ENCODE results near the gene IFI27L2. TPM values are rescaled to one million over a fixed set of nuclear protein-coding genes. Genes with fewer than 3 reads are reported as not detected.

The IFI27L2 gene
- total and polyA plus RNA-seq, 4 donors = 1.7 to 7.2 (median 6.1) TPM

DNA sequence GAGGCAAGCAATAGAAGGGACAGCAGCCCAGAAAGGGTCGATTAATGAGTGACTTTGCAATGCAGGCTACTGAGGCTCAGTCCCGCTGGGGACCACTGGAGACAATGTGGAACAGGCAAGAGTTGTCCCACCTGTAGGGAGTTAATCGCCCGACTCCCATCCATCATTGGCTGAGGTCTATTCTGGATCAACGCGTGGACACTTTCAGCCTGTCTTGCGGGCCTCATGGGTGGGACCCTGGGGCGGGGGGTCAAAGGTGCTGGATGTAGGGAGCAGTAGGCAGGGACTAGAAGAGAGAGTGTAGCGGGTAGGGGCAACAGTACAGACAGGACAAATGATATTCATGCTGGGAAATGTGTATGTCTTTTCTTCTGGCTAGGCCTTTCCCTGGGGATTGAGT is 6.1 kb downstream of the IFI27L2 start:
- Histone ChIP-seq H3K4me3 (ENCODE audit: low read depth in 1 of 3, low read length in 3 of 3) (no peak overlapping the region), H3K36me3 (ENCODE audit: control insufficient read depth in 4 of 4, insufficient read depth in 3 of 4, low read depth in 1 of 4, low read length in 3 of 4) (no peaks in the 10 kb centered on the region), H3K27ac (ENCODE audit: low read depth in 1 of 2, low read length in 2 of 2) (no peak overlapping the region), H3K27me3 (ENCODE audit: control insufficient read depth in 4 of 4, insufficient read depth in 4 of 4, low read length in 3 of 4) (no peaks in the 10 kb centered on the region), H3K9ac (ENCODE audit: low read depth in 1 of 2, low read length in 2 of 2) (no peak overlapping the region), H3K4me1 (ENCODE audit: control insufficient read depth in 4 of 4, insufficient read depth in 4 of 4, low read length in 3 of 4) (no peaks in the 10 kb centered on the region), H3K9me3 (ENCODE audit: control insufficient read depth in 4 of 4, low read length in 3 of 4) (peaks cover 0 to 5% (median 0%) of the 10 kb centered on the region in 4 donors)
- WGBS = 92% methylated on average over 9 of the region's 9 CpGs
- DNase-seq (ENCODE audit: low spot score) = no peak
- TF ChIP-seq YY1 (IDR thresholded peaks at IDR 0.05) (no peak), NR2F2 (IDR thresholded peaks at IDR 0.05) (no peak), JUND (IDR thresholded peaks at IDR 0.05) (no peak), TAF1 (conservative IDR thresholded peaks at IDR 0.05) (no peak), RXRA (IDR thresholded peaks at IDR 0.05) (no peak), SP1 (IDR thresholded peaks at IDR 0.05) (no peak), RAD21 (IDR thresholded peaks at IDR 0.05) (no peak), GABPA (IDR thresholded peaks at IDR 0.05 in 1 of 2, conservative IDR thresholded peaks at IDR 0.05 in 1 of 2) (no peak), HNF4G (IDR thresholded peaks at IDR 0.05) (no peak)
- TF ChIP-seq, protein P1, sequence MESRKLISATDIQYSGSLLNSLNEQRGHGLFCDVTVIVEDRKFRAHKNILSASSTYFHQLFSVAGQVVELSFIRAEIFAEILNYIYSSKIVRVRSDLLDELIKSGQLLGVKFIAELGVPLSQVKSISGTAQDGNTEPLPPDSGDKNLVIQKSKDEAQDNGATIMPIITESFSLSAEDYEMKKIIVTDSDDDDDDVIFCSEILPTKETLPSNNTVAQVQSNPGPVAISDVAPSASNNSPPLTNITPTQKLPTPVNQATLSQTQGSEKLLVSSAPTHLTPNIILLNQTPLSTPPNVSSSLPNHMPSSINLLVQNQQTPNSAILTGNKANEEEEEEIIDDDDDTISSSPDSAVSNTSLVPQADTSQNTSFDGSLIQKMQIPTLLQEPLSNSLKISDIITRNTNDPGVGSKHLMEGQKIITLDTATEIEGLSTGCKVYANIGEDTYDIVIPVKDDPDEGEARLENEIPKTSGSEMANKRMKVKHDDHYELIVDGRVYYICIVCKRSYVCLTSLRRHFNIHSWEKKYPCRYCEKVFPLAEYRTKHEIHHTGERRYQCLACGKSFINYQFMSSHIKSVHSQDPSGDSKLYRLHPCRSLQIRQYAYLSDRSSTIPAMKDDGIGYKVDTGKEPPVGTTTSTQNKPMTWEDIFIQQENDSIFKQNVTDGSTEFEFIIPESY (IDR thresholded peaks at IDR 0.05) = no peak
- TF ChIP-seq, protein P2, sequence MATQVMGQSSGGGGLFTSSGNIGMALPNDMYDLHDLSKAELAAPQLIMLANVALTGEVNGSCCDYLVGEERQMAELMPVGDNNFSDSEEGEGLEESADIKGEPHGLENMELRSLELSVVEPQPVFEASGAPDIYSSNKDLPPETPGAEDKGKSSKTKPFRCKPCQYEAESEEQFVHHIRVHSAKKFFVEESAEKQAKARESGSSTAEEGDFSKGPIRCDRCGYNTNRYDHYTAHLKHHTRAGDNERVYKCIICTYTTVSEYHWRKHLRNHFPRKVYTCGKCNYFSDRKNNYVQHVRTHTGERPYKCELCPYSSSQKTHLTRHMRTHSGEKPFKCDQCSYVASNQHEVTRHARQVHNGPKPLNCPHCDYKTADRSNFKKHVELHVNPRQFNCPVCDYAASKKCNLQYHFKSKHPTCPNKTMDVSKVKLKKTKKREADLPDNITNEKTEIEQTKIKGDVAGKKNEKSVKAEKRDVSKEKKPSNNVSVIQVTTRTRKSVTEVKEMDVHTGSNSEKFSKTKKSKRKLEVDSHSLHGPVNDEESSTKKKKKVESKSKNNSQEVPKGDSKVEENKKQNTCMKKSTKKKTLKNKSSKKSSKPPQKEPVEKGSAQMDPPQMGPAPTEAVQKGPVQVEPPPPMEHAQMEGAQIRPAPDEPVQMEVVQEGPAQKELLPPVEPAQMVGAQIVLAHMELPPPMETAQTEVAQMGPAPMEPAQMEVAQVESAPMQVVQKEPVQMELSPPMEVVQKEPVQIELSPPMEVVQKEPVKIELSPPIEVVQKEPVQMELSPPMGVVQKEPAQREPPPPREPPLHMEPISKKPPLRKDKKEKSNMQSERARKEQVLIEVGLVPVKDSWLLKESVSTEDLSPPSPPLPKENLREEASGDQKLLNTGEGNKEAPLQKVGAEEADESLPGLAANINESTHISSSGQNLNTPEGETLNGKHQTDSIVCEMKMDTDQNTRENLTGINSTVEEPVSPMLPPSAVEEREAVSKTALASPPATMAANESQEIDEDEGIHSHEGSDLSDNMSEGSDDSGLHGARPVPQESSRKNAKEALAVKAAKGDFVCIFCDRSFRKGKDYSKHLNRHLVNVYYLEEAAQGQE (IDR thresholded peaks at IDR 0.05) = no peak
- TF ChIP-seq, protein P3, sequence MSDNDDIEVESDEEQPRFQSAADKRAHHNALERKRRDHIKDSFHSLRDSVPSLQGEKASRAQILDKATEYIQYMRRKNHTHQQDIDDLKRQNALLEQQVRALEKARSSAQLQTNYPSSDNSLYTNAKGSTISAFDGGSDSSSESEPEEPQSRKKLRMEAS (IDR thresholded peaks at IDR 0.05) = no peak
- TF ChIP-seq, protein P4, sequence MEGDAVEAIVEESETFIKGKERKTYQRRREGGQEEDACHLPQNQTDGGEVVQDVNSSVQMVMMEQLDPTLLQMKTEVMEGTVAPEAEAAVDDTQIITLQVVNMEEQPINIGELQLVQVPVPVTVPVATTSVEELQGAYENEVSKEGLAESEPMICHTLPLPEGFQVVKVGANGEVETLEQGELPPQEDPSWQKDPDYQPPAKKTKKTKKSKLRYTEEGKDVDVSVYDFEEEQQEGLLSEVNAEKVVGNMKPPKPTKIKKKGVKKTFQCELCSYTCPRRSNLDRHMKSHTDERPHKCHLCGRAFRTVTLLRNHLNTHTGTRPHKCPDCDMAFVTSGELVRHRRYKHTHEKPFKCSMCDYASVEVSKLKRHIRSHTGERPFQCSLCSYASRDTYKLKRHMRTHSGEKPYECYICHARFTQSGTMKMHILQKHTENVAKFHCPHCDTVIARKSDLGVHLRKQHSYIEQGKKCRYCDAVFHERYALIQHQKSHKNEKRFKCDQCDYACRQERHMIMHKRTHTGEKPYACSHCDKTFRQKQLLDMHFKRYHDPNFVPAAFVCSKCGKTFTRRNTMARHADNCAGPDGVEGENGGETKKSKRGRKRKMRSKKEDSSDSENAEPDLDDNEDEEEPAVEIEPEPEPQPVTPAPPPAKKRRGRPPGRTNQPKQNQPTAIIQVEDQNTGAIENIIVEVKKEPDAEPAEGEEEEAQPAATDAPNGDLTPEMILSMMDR (IDR thresholded peaks at IDR 0.05; ENCODE audit: low read depth, low read length, missing input control) = no peak

DNA sequence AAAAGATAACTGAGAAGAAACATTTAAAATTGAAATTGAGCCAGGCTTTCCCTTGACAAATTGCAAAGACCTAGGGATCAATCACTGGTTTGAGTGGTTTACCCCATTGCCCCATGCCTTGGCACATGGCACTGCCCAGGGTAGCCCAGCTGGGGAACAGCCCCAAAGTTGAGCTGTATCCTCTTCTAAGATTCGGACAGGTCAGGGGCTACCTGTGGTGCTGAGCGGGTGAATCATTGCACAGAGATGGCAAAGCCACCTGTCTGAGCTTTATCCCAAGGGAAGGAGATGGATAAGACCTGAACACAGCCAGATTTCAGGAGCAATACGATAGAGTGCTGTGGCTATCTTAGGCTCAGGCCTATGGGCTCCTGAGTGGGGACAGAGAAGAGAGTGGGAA is 7.0 kb downstream of the IFI27L2 start:
- H3K9ac ChIP-seq (ENCODE audit: low read depth in 1 of 2, low read length in 2 of 2) = no peak overlapping the region
- H3K36me3 ChIP-seq (ENCODE audit: control insufficient read depth in 4 of 4, insufficient read depth in 3 of 4, low read depth in 1 of 4, low read length in 3 of 4) = no peaks in the 10 kb centered on the region
- no peaks in the 10 kb centered on the region for H3K4me1 ChIP-seq (ENCODE audit: control insufficient read depth in 4 of 4, insufficient read depth in 4 of 4, low read length in 3 of 4)
- no peaks in the 10 kb centered on the region for H3K27me3 ChIP-seq (ENCODE audit: control insufficient read depth in 4 of 4, insufficient read depth in 4 of 4, low read length in 3 of 4)
- DNase-seq (ENCODE audit: low spot score) = no peak
- peaks cover 0 to 5% (median 0%) of the 10 kb centered on the region in 4 donors for H3K9me3 ChIP-seq (ENCODE audit: control insufficient read depth in 4 of 4, low read length in 3 of 4)
- H3K4me3 ChIP-seq (ENCODE audit: low read depth in 1 of 3, low read length in 3 of 3) = no peak overlapping the region
- 90% methylated on average over 3 of the region's 3 CpGs for WGBS
- H3K27ac ChIP-seq (ENCODE audit: low read depth in 1 of 2, low read length in 2 of 2) = no peak overlapping the region
- TF ChIP-seq, protein P4 (IDR thresholded peaks at IDR 0.05; ENCODE audit: low read depth, low read length, missing input control) = no peak
- TF ChIP-seq YY1 (IDR thresholded peaks at IDR 0.05) (no peak), FOXA2 (IDR thresholded peaks at IDR 0.05) (no peak), TAF1 (conservative IDR thresholded peaks at IDR 0.05) (no peak), SP1 (IDR thresholded peaks at IDR 0.05) (no peak), FOXA1 (IDR thresholded peaks at IDR 0.05) (no peak), RAD21 (IDR thresholded peaks at IDR 0.05) (no peak)
- TF ChIP-seq, protein P2 (IDR thresholded peaks at IDR 0.05) = no peak
- TF ChIP-seq, protein P1 (IDR thresholded peaks at IDR 0.05) = no peak
- TF ChIP-seq, protein P3 (IDR thresholded peaks at IDR 0.05) = no peak
